ENCODE results near the gene MASP2. TPM values are rescaled to one million over a fixed set of nuclear protein-coding genes. Genes with fewer than 3 reads are reported as not detected.
"Not testable (repeated sequence)": the region's sequence is repeated elsewhere in the genome, so short reads cannot be mapped to it uniquely, and the experiment has no call there.

MASP2 gene
- total RNA-seq: under 1 TPM in 1 of 4 donors, not detected in 3; 0.19 TPM

DNA sequence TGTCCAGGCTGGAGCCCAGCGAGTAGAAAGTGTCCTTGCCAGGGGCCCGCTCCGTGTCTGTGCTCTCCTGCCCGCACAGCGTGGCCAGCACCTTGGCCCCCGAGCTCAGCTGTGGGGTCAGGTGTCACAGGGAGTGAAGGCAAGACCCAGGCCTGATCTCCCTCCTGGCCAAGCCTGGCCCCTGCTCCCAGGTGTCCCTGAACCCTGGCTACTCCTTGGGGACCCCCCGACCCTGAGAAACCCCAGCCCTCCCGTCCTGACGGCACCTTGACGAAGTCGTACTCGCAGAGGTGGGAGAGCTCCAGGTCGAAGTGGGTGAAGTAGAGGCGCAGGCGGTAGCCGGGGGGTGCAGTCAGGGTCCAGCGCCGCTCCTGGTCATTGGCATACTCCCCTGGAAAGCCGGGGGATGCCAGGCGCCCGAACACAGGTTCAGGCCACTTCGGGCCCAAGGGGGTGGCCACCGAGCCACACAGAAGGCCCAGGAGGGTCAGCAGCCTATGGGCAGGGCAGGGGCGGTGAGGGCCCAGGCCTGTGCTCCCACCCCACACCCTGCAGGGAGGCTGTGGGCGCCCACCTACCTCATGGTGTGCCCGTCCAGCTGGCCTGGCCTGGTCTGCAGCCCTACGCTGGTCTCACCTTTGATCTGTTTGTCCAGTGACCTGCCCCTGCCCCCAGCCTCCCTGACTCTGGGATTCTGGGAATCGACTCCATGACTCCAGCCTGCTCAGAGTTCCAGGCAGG is at the start of gene MASP2:
TSS of gene MASP2 (minus strand) at position 615 of the 741 bp plus-strand sequence. CDS start at position 583, 32 bp downstream.
- DNase-seq (ENCODE audit: low spot score): no peak
- TF ChIP-seq, protein P1, sequence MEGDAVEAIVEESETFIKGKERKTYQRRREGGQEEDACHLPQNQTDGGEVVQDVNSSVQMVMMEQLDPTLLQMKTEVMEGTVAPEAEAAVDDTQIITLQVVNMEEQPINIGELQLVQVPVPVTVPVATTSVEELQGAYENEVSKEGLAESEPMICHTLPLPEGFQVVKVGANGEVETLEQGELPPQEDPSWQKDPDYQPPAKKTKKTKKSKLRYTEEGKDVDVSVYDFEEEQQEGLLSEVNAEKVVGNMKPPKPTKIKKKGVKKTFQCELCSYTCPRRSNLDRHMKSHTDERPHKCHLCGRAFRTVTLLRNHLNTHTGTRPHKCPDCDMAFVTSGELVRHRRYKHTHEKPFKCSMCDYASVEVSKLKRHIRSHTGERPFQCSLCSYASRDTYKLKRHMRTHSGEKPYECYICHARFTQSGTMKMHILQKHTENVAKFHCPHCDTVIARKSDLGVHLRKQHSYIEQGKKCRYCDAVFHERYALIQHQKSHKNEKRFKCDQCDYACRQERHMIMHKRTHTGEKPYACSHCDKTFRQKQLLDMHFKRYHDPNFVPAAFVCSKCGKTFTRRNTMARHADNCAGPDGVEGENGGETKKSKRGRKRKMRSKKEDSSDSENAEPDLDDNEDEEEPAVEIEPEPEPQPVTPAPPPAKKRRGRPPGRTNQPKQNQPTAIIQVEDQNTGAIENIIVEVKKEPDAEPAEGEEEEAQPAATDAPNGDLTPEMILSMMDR (IDR thresholded peaks at IDR 0.05): no peak
- ATAC-seq (ENCODE audit: low FRiP score): no peak

DNA sequence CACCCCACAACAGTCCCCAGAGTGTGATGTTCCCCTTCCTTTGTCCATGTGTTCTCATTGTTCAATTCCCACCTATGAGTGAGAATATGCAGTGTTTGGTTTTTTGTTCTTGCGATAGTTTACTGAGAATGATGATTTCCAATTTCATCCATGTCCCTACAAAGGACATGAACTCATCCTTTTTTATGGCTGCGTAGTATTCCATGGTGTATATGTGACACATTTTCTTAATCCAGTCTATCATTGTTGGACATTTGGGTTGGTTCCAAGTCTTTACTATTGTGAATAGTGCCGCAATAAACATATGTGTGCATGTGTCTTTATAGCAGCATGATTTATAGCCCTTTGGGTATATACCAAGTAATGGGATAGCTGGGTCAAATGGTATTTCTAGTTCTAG is 36.7 kb upstream of the MASP2 start:
- not testable (repeated sequence) for ATAC-seq (ENCODE audit: low FRiP score); DNase-seq (ENCODE audit: low spot score)

DNA sequence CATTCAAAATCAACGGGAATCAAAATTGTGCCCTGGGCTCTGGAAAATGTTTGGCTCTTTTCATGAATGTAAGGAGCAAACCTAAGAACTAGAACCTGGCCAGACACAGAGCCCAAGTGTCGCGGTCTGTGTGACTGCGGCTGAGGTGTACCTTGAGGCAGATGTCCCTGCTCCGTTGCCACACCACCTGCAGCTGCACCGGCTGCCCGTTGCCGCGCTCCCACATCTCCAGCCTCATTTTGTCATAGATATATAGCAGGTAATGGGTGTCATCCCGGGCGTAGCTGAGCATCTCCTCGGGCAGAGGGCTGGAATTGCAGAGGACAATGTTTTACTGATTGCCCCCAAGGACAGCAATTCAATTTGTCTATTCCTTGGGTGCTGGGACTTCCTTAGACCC is 33.9 kb upstream of the MASP2 start:
- ATAC-seq (ENCODE audit: low FRiP score) (no peak), DNase-seq (ENCODE audit: low spot score) (no peak)
- TF ChIP-seq, protein P1 (IDR thresholded peaks at IDR 0.05): no peak

DNA sequence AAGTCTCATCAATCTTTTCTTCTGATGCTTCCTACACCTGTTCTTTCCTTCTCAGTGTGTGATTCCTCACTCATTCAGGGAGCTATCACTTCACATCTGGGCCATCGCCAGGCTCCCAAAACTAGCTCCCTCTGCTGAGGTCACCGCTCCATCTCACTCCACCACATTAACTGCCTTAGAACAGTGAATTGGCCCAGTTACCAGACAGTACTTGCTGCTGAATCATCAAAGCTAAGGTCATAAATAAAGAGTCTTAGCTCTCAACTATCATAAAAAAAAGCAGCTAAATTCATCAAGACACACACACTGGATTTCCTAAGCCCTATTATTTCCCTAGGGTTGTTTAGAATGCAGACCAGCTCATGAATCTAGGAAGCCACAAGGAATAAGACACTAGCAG is 31.6 kb upstream of the MASP2 start:
- DNase-seq (ENCODE audit: low spot score) (no peak), ATAC-seq (ENCODE audit: low FRiP score) (no peak)
- TF ChIP-seq, protein P1 (IDR thresholded peaks at IDR 0.05): no peak

DNA sequence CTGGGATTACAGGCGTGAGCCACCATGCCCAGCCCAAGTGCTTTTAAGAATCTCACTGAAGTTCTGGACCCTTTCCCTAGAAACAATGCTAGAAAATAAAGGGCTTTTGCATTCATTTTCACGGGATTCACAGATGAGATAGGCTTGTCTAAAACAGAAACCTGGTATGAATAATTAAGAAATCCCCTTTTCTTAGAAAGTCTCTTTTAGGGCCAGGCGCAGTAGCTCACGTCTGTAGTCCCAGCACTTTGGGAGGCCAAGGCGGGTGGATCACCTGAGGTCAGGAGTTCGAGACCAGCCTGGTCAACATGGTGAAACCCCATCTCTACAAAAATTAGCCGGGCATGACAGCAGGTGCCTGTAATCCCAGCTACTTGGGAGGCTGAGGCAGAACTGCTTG is 26.4 kb upstream of the MASP2 start:
- DNase-seq (ENCODE audit: low spot score); ATAC-seq (ENCODE audit: low FRiP score): not testable (repeated sequence)

DNA sequence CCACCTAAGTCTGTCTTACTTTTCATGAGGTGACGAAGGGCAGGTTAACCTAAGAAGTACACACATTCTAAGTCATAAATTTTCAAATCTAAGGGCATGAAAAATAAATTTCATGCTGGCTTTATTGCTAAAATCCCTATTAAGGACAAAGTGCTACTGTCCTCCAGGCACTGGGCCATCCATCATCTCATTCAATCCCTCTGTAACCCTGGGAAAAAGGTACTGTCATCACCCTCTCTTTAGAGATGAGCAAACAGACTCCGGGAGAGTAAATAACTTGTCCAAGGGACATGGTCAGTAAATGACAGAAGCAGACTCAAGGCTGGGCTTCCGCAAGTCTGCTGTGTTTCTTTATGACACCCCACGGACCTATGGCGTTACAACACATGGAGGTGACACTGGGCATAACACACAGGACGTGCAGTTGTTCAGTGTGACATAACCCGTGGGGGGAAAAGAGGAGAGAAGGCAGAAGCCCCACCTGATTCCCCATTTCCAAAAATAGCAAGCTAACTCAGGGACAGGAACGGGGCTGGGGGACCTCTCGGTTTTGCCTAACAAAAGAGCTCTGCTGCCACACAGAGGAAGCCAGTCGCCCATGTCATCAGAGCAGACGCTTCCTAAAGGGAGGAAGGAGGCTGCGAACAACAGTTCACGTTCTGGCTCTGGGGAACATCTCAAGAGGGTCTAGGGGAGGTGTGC is 25.3 kb upstream of the MASP2 start:
- no peak for DNase-seq (ENCODE audit: low spot score)
- TF ChIP-seq, protein P1 (IDR thresholded peaks at IDR 0.05): no peak
- ATAC-seq (ENCODE audit: low FRiP score): no peak

DNA sequence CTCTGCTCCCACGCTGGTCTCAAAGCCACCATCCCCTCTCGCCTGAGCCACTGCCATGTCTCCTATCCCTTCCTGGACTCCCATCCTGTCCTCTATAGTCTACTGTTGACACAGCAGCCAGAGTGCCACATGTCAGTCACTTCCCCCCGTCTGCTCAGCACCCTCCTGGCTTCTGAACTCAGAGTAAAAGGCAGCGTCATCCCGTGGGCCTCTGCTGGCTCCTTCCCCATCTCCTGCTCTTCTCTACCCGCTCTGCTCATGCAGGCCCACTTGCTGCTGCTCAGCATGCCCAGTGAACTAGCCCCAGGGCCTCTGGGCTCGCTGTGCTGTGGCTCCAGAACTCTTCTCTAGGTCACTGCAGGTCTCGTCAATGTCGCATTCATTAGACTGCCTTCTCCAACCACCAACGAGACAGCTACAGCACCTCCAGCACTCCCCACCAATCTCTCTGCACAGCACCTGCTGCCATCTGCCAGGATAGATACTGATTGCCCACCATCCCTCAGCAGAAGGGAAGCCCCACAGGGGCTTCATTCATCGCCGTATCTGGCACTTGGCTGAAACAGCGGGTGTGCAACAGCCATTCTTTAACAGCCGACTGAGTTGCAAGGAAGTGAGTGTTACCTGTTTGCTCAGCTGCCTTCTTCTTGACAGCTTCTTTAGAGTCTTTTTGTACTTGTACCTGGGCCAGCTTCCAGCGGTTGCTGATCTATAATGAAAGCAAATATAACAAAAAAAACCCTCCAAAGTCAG is 24.6 kb upstream of the MASP2 start:
- TF ChIP-seq, protein P1 (IDR thresholded peaks at IDR 0.05): no peak
- no peak for ATAC-seq (ENCODE audit: low FRiP score)
- DNase-seq (ENCODE audit: low spot score): no peak
